Stimulated activated CD4-positive, alpha-beta T cell treated with anti-CD3 and anti-CD28 coated beads, TNF-alpha, amount 100 ng/mL, for 4 hours (primary cell): Measurements from ENCODE around the gene CD52.
"Not testable (repeated sequence)": the region's sequence is repeated elsewhere in the genome, so short reads cannot be mapped to it uniquely, and the experiment has no call there.

Source experiments
- DNase-seq, 3 experiments: peaks; one replicate each; pipeline ENCODE4 v3.0.0-alpha.2; 2020; ENCODE audit warnings: low read depth in 3 of 3

CD52 gene

GRCh38 chr1:26284597-26285347 lies 33.0 kb upstream of the CD52 start:
- DNase-seq: peak; percentile 88 to 97 (median 95)

GRCh38 chr1:26285366-26286063 lies 32.2 kb upstream of the CD52 start:
- no peak for DNase-seq

DNA sequence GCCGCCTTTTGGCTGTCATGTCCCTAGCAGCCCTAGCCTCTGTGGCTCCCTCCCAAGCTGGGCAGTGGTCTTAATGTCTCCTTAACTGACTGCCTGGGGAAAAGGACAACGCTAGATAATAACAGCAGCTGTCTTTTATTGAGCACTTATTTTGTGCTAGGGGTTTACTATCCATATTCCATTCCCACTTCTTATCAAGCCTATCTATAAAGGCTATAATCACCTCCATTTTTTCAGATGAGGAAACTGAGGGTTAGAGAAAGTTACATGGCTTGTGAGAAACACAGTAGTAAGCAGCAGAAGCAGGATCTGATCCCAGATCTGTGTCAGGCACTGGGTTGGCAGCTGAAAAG lies 31.7 kb upstream of the CD52 start:
- no peak for DNase-seq

- DNase-seq: peak in 1 of 3 experiments; percentile 46
Observed at GRCh38 chr1:26287033-26287711, 30.6 kb upstream of the CD52 start.

DNA sequence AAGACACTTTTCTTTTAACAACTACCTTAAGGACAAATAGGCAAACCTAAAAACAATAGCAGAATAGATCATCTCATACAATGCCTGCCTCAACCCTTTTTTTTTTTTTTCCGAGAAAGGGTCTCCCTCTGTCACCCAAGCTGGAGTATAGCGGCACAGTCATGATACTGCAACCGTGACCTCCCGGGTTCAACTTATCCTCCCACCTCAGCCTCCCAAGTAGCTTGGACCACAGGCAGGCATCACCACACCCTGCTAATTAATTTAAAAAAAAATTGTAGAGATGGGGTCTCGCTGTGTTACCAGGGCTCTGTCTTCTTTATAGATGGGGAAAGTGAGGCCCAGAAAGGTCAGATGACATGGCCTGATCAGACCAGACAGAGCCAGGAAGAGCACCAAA lies 29.9 kb upstream of the CD52 start:
- DNase-seq: no peak

GRCh38 chr1:26288311-26288941 lies 29.3 kb upstream of the CD52 start:
- peak in 2 of 3 experiments; percentile 50 to 60 for DNase-seq

- no peak for DNase-seq
Observed at GRCh38 chr1:26289158-26290059, 28.3 kb upstream of the CD52 start.

GRCh38 chr1:26290122-26290881 lies 27.5 kb upstream of the CD52 start:
- DNase-seq: no peak

GRCh38 chr1:26290882-26291261 lies 26.9 kb upstream of the CD52 start:
- DNase-seq: no peak

DNA sequence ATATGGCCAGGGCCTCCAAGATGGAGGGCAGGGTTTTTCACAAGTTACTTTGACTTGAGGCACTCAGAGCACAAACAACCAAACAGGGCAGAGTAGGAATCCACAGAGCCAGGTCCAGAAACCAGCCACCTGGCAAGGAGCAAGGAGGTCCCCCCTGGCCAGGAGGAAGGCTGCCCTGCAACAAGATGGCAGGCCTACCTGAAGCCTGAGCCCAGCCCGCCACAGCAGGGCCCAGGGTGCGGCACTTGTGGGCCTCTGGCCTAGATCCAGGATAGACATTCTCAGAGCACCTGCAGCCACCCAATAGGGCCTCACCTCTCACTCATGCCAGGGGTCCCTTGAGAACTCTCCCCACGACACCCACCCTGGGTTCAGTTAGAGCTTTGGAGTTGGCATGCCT lies 26.3 kb upstream of the CD52 start:
- DNase-seq: no peak

- no peak for DNase-seq
Observed at GRCh38 chr1:26291939-26292338, 25.8 kb upstream of the CD52 start.

GRCh38 chr1:26292735-26293134 lies 25.0 kb upstream of the CD52 start:
- DNase-seq: not testable (repeated sequence)

- DNase-seq: no peak
Observed at GRCh38 chr1:26293911-26294463, 23.8 kb upstream of the CD52 start.

- DNase-seq: no peak
Observed at GRCh38 chr1:26295194-26296138, 22.3 kb upstream of the CD52 start.

DNA sequence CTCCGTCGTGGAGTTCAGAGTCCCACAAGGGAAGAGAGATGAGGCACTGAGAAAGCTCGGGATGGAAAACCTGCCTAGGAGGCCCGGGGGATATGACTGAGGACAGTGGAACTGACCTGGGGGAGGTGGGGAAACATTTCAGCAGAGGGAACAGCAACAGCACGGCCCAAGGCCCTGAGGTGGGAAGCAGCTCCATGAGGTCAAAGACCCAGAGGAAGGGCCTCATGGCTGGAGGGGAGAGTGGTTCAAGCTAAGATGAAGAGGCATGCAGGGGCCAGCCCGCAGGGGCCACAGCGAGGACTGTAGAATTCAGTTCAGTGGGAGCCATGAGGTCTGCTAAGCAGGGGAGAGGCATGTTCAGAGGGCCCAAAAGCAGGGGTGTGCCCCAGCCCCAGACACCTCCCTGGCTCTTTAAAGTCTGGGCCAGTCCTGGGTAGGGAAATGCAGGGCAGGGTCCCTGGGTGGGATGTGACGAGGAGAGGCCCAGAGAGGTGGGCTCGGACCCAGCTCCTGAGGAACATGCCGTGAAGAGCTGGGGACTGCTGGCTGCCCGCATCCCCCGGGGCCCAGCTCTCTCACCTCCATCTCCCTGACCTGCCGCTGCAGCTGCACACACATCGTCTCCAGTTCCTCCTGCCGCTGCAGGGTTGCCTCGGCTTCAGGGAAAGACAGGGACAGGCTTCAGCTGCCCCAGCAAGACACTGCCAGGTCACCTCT lies 21.3 kb upstream of the CD52 start:
- no peak for DNase-seq

DNA sequence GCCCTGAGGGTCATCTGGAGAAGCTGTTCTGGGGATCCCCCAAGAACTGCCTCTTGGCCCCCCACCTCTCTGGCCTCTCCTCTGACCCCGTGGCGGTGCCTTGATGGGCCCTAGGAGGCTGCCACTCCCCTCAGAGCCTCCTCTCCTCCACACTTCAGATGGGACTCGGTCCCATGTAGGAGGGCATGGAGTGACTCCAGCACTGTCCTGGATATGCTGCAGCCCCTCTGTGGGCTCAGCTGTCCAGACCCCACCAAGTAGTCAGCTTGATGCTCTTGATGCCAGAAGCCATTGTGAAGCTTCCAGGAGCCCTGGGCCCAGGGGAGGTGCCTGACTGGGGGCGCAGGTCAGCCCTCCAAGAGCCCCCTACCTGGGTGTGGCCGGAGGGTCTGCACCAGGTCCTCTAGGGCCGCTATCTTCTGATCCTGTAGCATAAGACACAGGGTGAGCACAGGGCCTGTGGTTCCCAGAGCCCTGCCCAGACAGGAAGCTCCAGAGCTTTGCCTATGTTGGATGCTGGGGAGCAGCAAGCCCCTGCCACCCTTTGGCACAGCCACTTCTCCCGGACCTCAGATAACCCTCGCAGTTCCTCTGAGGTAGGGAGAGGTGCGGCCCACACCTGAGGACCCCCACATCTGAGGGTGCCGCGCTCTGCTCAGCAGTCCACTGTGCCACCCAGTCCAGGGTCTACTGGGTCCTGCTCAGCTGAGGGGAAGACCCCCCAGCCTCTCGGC lies 20.5 kb upstream of the CD52 start:
- DNase-seq: no peak

DNA sequence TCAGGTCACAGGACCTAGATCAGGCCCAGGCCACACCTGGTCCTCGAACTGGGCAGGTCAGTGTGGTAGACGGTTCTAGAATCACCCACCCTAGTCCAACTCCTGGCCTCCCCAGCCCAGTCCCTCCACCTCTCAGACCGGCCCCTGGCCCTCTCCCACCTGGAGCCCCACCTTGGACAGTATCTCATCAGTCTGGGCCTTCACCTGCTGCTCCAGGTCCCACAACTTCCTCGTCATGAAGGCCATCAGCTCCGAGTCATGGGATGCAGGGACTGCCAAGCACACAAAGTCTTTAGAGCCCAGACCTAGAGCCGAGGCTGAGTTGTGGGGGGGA lies 20.0 kb upstream of the CD52 start:
- no peak for DNase-seq
